T-helper 9 cell (primary cell): Measurements from ENCODE around the gene FOXN3.
"Not testable (repeated sequence)": the region's sequence is repeated elsewhere in the genome, so short reads cannot be mapped to it uniquely, and the experiment has no call there.

Source experiments
- DNase-seq: peaks from one replicate; pipeline ENCODE4 v3.0.0-alpha.2; 2020

FOXN3 gene

GRCh38 chr14:89267656-89268055 is 149.4 kb downstream of the FOXN3 start:
- DNase-seq = no peak

- DNase-seq = no peak
Observed at GRCh38 chr14:89267163-89267562, 149.9 kb downstream of the FOXN3 start.

GRCh38 chr14:89266754-89267153 is 150.3 kb downstream of the FOXN3 start:
- no peak for DNase-seq

GRCh38 chr14:89265234-89265633 is 151.8 kb downstream of the FOXN3 start:
- DNase-seq = no peak

GRCh38 chr14:89264196-89264800 is 152.7 kb downstream of the FOXN3 start:
- no peak for DNase-seq

- DNase-seq = no peak
Observed at GRCh38 chr14:89262041-89262440, 155.0 kb downstream of the FOXN3 start.

- no peak for DNase-seq
Observed at GRCh38 chr14:89260898-89261297, 156.1 kb downstream of the FOXN3 start.

- DNase-seq = no peak
Observed at GRCh38 chr14:89259951-89260609, 157.0 kb downstream of the FOXN3 start.

GRCh38 chr14:89258728-89259273 is 158.2 kb downstream of the FOXN3 start:
- no peak for DNase-seq

- DNase-seq = no peak
Observed at GRCh38 chr14:89256951-89257350, 160.1 kb downstream of the FOXN3 start.

- DNase-seq = no peak
Observed at GRCh38 chr14:89256283-89256682, 160.8 kb downstream of the FOXN3 start.

- DNase-seq = no peak
Observed at GRCh38 chr14:89255852-89256251, 161.2 kb downstream of the FOXN3 start.

- no peak for DNase-seq
Observed at GRCh38 chr14:89255012-89255411, 162.0 kb downstream of the FOXN3 start.

GRCh38 chr14:89254166-89254909 is 162.7 kb downstream of the FOXN3 start:
- DNase-seq = no peak

- no peak for DNase-seq
Observed at GRCh38 chr14:89252887-89253532, 164.0 kb downstream of the FOXN3 start.

GRCh38 chr14:89251061-89251460 is 166.0 kb downstream of the FOXN3 start:
- no peak for DNase-seq

- not testable (repeated sequence) for DNase-seq
Observed at GRCh38 chr14:89250655-89250975, 166.4 kb downstream of the FOXN3 start.

- DNase-seq = no peak
Observed at GRCh38 chr14:89249972-89250654, 166.9 kb downstream of the FOXN3 start.

GRCh38 chr14:89249065-89249695 is 167.9 kb downstream of the FOXN3 start:
- no peak for DNase-seq

GRCh38 chr14:89248411-89249064 is 168.5 kb downstream of the FOXN3 start:
- DNase-seq = no peak

GRCh38 chr14:89247457-89248122 is 169.4 kb downstream of the FOXN3 start:
- no peak for DNase-seq
